HepG2 (cell line): ENCODE results near the gene CYB5D1. TPM values are rescaled to one million over a fixed set of nuclear protein-coding genes. Genes with fewer than 3 reads are reported as not detected.

Source experiments
- ESRRA ChIP-seq: sonication (generic); formaldehyde crosslinking; IDR thresholded peaks from 2 replicates; pipeline ENCODE4 v1.5.1; 2020; ENCODE audit warnings: mild to moderate bottlenecking, low read depth, missing genetic modification reagents
- FOXP1 ChIP-seq, 2 experiments: fragments of 450-650 bp in 1 of 2; IDR thresholded peaks; 2 replicates each; pipeline ENCODE4 v1.6.1; 2017 to 2018; ENCODE audit warnings: antibody characterized with exemption in 1 of 2
- GMEB1 ChIP-seq: sonication (generic); formaldehyde crosslinking; IDR thresholded peaks from 2 replicates; pipeline ENCODE4 v1.5.1; 2020; ENCODE audit warnings: missing genetic modification reagents, mild to moderate bottlenecking, borderline replicate concordance
- HDAC2 ChIP-seq: sonication (generic); formaldehyde crosslinking; IDR thresholded peaks from 2 replicates; pipeline ENCODE4 v1.4.0; 2020; ENCODE audit warnings: missing genetic modification reagents
- ISX ChIP-seq: sonication (generic); formaldehyde crosslinking; conservative IDR thresholded peaks from 2 replicates; pipeline ENCODE4 v1.5.0; 2020; ENCODE audit warnings: missing genetic modification reagents
- TAF1 ChIP-seq: sonication (generic); formaldehyde crosslinking; IDR thresholded peaks from 2 replicates; pipeline ENCODE4 v1.4.0; 2020; ENCODE audit warnings: missing genetic modification reagents
- ZFP36 ChIP-seq: fragments of 150-350 bp; IDR thresholded peaks from 2 replicates; pipeline ENCODE4 v1.6.1; 2018; ENCODE audit warnings: borderline replicate concordance, low read length, low read depth; ENCODE audit not compliant: partially characterized antibody
- ZMYM3 ChIP-seq: sonication (generic); formaldehyde crosslinking; IDR thresholded peaks from 2 replicates; pipeline ENCODE4 v1.5.1; 2020; ENCODE audit warnings: mild to moderate bottlenecking, missing genetic modification reagents
- ZNF18 ChIP-seq: sonication (generic); formaldehyde crosslinking; IDR thresholded peaks from 2 replicates; pipeline ENCODE4 v1.8.0; 2022; ENCODE audit warnings: mild to moderate bottlenecking, missing genetic modification reagents; ENCODE audit not compliant: insufficient replicate concordance
- ZNF33A ChIP-seq: sonication (generic); formaldehyde crosslinking; IDR thresholded peaks from 2 replicates; pipeline ENCODE4 v1.5.1; 2020; ENCODE audit warnings: missing genetic modification reagents, mild to moderate bottlenecking, moderate library complexity, borderline replicate concordance
- ZNF556 ChIP-seq: sonication (generic); formaldehyde crosslinking; IDR thresholded peaks from 2 replicates; pipeline ENCODE4 v1.4.0; 2020; ENCODE audit warnings: mild to moderate bottlenecking, missing genetic modification reagents, borderline replicate concordance
- ZNF772 ChIP-seq: sonication (generic); formaldehyde crosslinking; IDR thresholded peaks from 2 replicates; pipeline ENCODE4 v1.5.0; 2020; ENCODE audit warnings: mild to moderate bottlenecking, missing genetic modification reagents
- ZNF773 ChIP-seq: sonication (generic); formaldehyde crosslinking; IDR thresholded peaks from 2 replicates; pipeline ENCODE4 v1.4.0; 2020; ENCODE audit warnings: missing genetic modification reagents, borderline replicate concordance
- ZSCAN29 ChIP-seq: sonication (generic); formaldehyde crosslinking; conservative IDR thresholded peaks from 2 replicates; pipeline ENCODE4 v1.4.0; 2020; ENCODE audit warnings: mild to moderate bottlenecking, missing genetic modification reagents
- polyA plus RNA-seq, 8 experiments: library from polyadenylated mRNA; depleted of rRNA in 3 of 8; stranded (reverse) in 7 of 8; unstranded in 1 of 8; fragments of >200 nt; fragmentation: Illumina TruSeq in 4 of 8; extraction: Trizol in 4 of 8; gene quantifications; 2 replicates each; pipeline versions ENCODE4 v1.2.1 to v1.2.3, GENCODE V29; 2011 to 2016; ENCODE audit warnings: low read depth in 4 of 8, missing spikeins in 1 of 8, mixed read lengths in 1 of 8; ENCODE audit not compliant: insufficient read depth in 1 of 8
- total RNA-seq, 5 experiments: library from RNA; depleted of rRNA; stranded (reverse); fragments of >200 nt; fragmentation: Illumina TruSeq; extraction: Trizol; gene quantifications; 2 replicates each; pipeline ENCODE4 v1.2.3, GENCODE V29; 2016; ENCODE audit warnings: low read depth in 1 of 5
- TF ChIP-seq, protein P1 (sequence below): sonication (generic); formaldehyde crosslinking; IDR thresholded peaks from 2 replicates; pipeline ENCODE4 v1.4.0; 2020; ENCODE audit warnings: mild to moderate bottlenecking, low read depth, missing genetic modification reagents
- TF ChIP-seq, protein P2 (sequence below): sonication (generic); formaldehyde crosslinking; conservative IDR thresholded peaks from 2 replicates; pipeline ENCODE4 v1.4.0; 2020; ENCODE audit warnings: missing genetic modification reagents
- TF ChIP-seq, protein P3 (sequence below): sonication (generic); formaldehyde crosslinking; IDR thresholded peaks from 2 replicates; pipeline ENCODE4 v1.8.0; 2022; ENCODE audit warnings: missing genetic modification reagents, low read depth, mild to moderate bottlenecking, borderline replicate concordance

The CYB5D1 gene
- total and polyA plus RNA-seq, 2 of the 13 experiments (the other 11 are each of a cell fraction or from before 2014, with no cell fraction given), result 8.9 to 17.0 TPM

- TF ChIP-seq ZNF772 (CRISPR knock-in tag) (peak; percentile 88; the same call in 1 of the 2 replicates), ZFP36 (no peak), ISX (CRISPR knock-in tag) (no peak), ZNF33A (CRISPR knock-in tag) (peak; percentile 88; the same call in 1 of the 2 replicates), ZSCAN29 (CRISPR knock-in tag) (0 out of 2 replicates have a peak, but pooled peaks have one; percentile 17), ZNF556 (peak; percentile 83; the same call in 1 of the 2 replicates), GMEB1 (CRISPR knock-in tag) (peak; percentile 69; the same call in 1 of the 2 replicates), ZNF18 (CRISPR knock-in tag) (peak; percentile 39), ZMYM3 (CRISPR knock-in tag) (peak; percentile 90), ESRRA (CRISPR knock-in tag) (peak; percentile 91), FOXP1 (IDR thresholded peaks at IDR 0.05) (peak; percentile 76; the same call in 1 of the 2 replicates), FOXP1 (CRISPR knock-in tag; IDR thresholded peaks at IDR 0.05) (peak; percentile 79), ZNF773 (CRISPR knock-in tag) (no peak), HDAC2 (CRISPR knock-in tag) (peak; percentile 96), TAF1 (CRISPR knock-in tag) (peak; percentile 67)
- TF ChIP-seq, protein P1, sequence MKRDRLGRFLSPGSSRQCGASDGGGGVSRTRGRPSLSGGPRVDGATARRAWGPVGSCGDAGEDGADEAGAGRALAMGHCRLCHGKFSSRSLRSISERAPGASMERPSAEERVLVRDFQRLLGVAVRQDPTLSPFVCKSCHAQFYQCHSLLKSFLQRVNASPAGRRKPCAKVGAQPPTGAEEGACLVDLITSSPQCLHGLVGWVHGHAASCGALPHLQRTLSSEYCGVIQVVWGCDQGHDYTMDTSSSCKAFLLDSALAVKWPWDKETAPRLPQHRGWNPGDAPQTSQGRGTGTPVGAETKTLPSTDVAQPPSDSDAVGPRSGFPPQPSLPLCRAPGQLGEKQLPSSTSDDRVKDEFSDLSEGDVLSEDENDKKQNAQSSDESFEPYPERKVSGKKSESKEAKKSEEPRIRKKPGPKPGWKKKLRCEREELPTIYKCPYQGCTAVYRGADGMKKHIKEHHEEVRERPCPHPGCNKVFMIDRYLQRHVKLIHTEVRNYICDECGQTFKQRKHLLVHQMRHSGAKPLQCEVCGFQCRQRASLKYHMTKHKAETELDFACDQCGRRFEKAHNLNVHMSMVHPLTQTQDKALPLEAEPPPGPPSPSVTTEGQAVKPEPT, result 0 out of 2 replicates have a peak, but pooled peaks have one; percentile 63
- TF ChIP-seq, protein P2, sequence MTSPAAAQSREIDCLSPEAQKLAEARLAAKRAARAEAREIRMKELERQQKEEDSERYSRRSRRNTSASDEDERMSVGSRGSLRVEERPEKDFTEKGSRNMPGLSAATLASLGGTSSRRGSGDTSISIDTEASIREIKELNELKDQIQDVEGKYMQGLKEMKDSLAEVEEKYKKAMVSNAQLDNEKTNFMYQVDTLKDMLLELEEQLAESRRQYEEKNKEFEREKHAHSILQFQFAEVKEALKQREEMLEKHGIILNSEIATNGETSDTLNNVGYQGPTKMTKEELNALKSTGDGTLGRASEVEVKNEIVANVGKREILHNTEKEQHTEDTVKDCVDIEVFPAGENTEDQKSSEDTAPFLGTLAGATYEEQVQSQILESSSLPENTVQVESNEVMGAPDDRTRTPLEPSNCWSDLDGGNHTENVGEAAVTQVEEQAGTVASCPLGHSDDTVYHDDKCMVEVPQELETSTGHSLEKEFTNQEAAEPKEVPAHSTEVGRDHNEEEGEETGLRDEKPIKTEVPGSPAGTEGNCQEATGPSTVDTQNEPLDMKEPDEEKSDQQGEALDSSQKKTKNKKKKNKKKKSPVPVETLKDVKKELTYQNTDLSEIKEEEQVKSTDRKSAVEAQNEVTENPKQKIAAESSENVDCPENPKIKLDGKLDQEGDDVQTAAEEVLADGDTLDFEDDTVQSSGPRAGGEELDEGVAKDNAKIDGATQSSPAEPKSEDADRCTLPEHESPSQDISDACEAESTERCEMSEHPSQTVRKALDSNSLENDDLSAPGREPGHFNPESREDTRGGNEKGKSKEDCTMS (CRISPR knock-in tag), result no peak
- TF ChIP-seq, protein P3, sequence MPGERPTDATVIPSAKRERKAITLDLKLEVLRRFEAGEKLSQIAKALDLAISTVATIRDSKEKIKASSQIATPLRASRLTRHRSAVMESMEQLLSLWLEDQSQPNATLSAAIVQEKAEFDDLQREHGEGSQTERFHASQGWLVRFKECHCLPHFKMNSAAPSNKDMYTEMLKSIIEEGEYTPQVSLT, result no peak
Observed at GRCh38 chr17:7836596-7837407, 21.0 kb upstream of the CYB5D1 start (continued).
